Measurements from ENCODE around the gene BST1.

- TF ChIP-seq CTCF (optimal IDR thresholded peaks at IDR 0.05 in 1 of 3, IDR thresholded peaks at IDR 0.05 in 1 of 3, conservative IDR thresholded peaks at IDR 0.05 in 1 of 3; ENCODE audit: extremely low read depth in 1 of 3, insufficient read depth in 2 of 3, low read length in 3 of 3) (no peak), EZH2 (IDR thresholded peaks at IDR 0.05; ENCODE audit: low read length) (no peak)
These were observed 8.9 kb downstream of the BST1 start for GRCh38 chr4:15711762-15712161.
